Gastrocnemius medialis (tissue), 4 donors: ENCODE data around the gene TFG. TPM values are rescaled to one million over a fixed set of nuclear protein-coding genes. Genes with fewer than 3 reads are reported as not detected.
A peak's percentile ranks its signal among the peaks of the same experiment; 100 is the strongest.

Experiments
- ATAC-seq, 2 donors: fragments of 150-250 bp; one replicate each; pipeline ENCODE4 v1.9.1; 2016
- DNase-seq, 2 donors: peaks; one replicate each; pipeline ENCODE4 v3.0.0-alpha.2; 2019
- H3K27ac ChIP-seq, 4 donors: fragments of 200-600 bp; sonication (generic); 1 replicate in 1 of 4; 2 replicates in 3 of 4; pipeline ENCODE4 v1.5.1; 2016 to 2018; ENCODE audit warnings: mild to moderate bottlenecking in 2 of 4, moderate library complexity in 1 of 4
- H3K27me3 ChIP-seq, 3 donors: fragments of 200-600 bp; sonication (generic) in 2 of 3; 1 replicate in 1 of 3; 2 replicates in 2 of 3; pipeline versions ENCODE4 v1.5.1 to v1.6.0; 2016 to 2019; ENCODE audit warnings: mild to moderate bottlenecking in 1 of 3, moderate library complexity in 1 of 3
- H3K36me3 ChIP-seq, 2 donors: fragments of 200-600 bp; sonication (generic) in 1 of 2; one replicate each; pipeline ENCODE4 v1.5.1; 2017 to 2018
- H3K4me1 ChIP-seq, 2 donors: fragments of 200-600 bp; sonication (generic) in 1 of 2; one replicate each; pipeline ENCODE4 v1.5.1; 2016 to 2017; ENCODE audit warnings: mild to moderate bottlenecking in 2 of 2
- H3K4me3 ChIP-seq, 4 donors: fragments of 200-600 bp; sonication (generic) in 3 of 4; 1 replicate in 1 of 4; 2 replicates in 3 of 4; pipeline ENCODE4 v1.5.1; 2016 to 2019; ENCODE audit warnings: mild to moderate bottlenecking in 2 of 4
- H3K9me3 ChIP-seq, 3 donors: fragments of 200-600 bp; sonication (generic) in 2 of 3; 1 replicate in 1 of 3; 2 replicates in 2 of 3; pipeline ENCODE4 v1.5.1; 2016 to 2019
- POLR2A ChIP-seq, 2 donors: fragments of 450-650 bp; IDR thresholded peaks; one replicate each; pipeline ENCODE4 v1.6.1; 2017; ENCODE audit warnings: antibody characterized with exemption in 2 of 2, mild to moderate bottlenecking in 2 of 2, moderate library complexity in 2 of 2
- in situ Hi-C, 4 donors: fragments of 200-750 bp; cut with MboI; loops; one replicate each; pipeline versions ENCODE4 v1.15.0 to v1.8.0; 2017; ENCODE audit warnings: low sequenced_read_pairs in 4 of 4
- intact Hi-C: fragments of 100-400 bp; cut with DNase I; formaldehyde crosslinking; loops from one replicate; pipeline ENCODE4 v1.15.1; 2023; ENCODE audit warnings: low total_unique reads
- total RNA-seq, 4 donors: library from RNA; depleted of rRNA; stranded (reverse); fragments of >200 nt; gene quantifications; one replicate each; pipeline versions ENCODE4 v1.1.0 to v1.2.3, GENCODE V29; 2016
- TF ChIP-seq, protein P1 (sequence below), 5 experiments: fragments of 450-650 bp in 3 of 5; fragments of 200-600 bp in 2 of 5; sonication (generic) in 2 of 5; IDR thresholded peaks in 4 of 5; conservative IDR thresholded peaks in 1 of 5; 1 replicate in 4 of 5; 2 replicates in 1 of 5; pipeline ENCODE4 v1.5.1; 2016 to 2019; ENCODE audit warnings: antibody characterized with exemption in 5 of 5, mild to moderate bottlenecking in 3 of 5, moderate library complexity in 3 of 5

Gene TFG
- total RNA-seq, 4 donors from 2014 or later = 57.2 to 77.9 (median 67.3) TPM

DNA sequence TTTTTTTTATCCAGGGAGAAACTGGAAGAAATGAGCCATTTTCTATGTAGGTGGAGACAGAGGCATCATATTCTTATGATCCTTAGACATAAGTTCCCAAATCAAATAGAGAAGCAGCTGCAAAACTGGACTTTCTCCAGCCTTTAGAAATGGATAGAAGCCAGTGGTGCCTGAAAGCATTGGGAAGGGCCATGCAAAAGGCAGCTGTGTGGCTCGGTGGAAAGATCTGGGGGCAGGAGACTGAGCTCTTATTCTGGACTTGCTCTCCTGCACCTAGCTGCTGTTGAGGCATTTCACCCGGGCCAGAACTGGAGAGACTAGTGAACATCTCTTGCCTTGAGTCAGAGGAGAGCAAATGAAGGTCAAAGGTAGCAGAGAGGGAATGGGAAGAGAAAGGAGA, 73.1 kb downstream of the TFG start:
- no peaks in the 10 kb centered on the region for H3K4me1 ChIP-seq
- no peaks in the 10 kb centered on the region for H3K9me3 ChIP-seq
- in situ Hi-C loops = no loop called here
- TF ChIP-seq, protein P1, sequence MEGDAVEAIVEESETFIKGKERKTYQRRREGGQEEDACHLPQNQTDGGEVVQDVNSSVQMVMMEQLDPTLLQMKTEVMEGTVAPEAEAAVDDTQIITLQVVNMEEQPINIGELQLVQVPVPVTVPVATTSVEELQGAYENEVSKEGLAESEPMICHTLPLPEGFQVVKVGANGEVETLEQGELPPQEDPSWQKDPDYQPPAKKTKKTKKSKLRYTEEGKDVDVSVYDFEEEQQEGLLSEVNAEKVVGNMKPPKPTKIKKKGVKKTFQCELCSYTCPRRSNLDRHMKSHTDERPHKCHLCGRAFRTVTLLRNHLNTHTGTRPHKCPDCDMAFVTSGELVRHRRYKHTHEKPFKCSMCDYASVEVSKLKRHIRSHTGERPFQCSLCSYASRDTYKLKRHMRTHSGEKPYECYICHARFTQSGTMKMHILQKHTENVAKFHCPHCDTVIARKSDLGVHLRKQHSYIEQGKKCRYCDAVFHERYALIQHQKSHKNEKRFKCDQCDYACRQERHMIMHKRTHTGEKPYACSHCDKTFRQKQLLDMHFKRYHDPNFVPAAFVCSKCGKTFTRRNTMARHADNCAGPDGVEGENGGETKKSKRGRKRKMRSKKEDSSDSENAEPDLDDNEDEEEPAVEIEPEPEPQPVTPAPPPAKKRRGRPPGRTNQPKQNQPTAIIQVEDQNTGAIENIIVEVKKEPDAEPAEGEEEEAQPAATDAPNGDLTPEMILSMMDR (IDR thresholded peaks at IDR 0.05 in 4 of 5, conservative IDR thresholded peaks at IDR 0.05 in 1 of 5) = no peak
- no peak for TF ChIP-seq POLR2A (IDR thresholded peaks at IDR 0.05)
- no peak overlapping the region for H3K4me3 ChIP-seq
- DNase-seq (no peak), ATAC-seq (no peak)
- H3K27me3 ChIP-seq = no peaks in the 10 kb centered on the region
- intact Hi-C loops = no loop called here
- no peaks in the 10 kb centered on the region for H3K36me3 ChIP-seq
- no peak overlapping the region for H3K27ac ChIP-seq

DNA sequence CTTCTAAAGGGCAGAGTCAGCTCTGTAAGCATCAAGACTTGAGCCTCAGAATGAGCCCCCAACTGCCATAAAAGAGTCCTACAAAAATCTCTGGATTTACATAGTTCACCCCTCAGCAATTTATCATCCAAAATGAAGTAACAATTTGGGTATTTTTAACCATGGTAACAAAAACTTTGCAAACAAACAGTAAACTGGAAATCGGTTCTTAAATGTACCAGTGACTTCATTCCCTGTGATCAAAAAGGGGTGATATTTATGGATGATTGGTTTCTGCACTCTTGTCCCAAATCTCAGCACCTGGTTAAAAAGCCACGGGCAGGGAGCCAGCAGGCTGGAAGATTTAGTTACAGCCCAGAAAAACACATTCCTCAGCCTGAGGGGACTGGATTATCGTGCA, 73.6 kb downstream of the TFG start:
- DNase-seq (no peak), ATAC-seq (no peak)
- H3K9me3 ChIP-seq = no peaks in the 10 kb centered on the region
- TF ChIP-seq POLR2A (IDR thresholded peaks at IDR 0.05) = no peak
- TF ChIP-seq, protein P1 (IDR thresholded peaks at IDR 0.05 in 4 of 5, conservative IDR thresholded peaks at IDR 0.05 in 1 of 5) = no peak
- intact Hi-C loops = no loop called here
- H3K4me1 ChIP-seq = no peaks in the 10 kb centered on the region
- in situ Hi-C loops = no loop called here
- no peaks in the 10 kb centered on the region for H3K36me3 ChIP-seq
- H3K27ac ChIP-seq = no peak overlapping the region
- no peaks in the 10 kb centered on the region for H3K27me3 ChIP-seq
- no peak overlapping the region for H3K4me3 ChIP-seq

DNA sequence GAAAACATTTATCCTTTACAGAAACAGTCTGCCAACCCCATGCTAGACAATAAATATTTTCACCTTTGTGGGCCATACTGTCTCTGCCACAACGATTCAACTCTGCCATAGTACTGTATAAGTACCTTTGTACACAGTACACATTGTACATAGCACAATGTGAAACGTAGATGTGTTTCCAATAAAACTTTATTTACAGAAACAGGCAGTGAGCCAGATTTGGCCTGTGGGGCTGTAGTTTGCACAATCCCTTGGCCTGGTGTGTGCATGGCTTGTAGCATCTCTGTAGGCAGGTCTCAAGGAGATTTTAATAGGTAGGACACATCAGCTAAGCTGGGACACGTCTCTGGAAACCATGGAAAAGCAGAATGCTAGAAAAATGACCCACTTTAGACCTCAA, 74.3 kb downstream of the TFG start:
- DNase-seq (no peak), ATAC-seq (no peak)
- no peaks in the 10 kb centered on the region for H3K9me3 ChIP-seq
- no peak overlapping the region for H3K27ac ChIP-seq
- no peaks in the 10 kb centered on the region for H3K27me3 ChIP-seq
- no peaks in the 10 kb centered on the region for H3K36me3 ChIP-seq
- intact Hi-C loops = no loop called here
- no peak overlapping the region for H3K4me3 ChIP-seq
- H3K4me1 ChIP-seq = no peaks in the 10 kb centered on the region
- in situ Hi-C loops = no loop called here
- TF ChIP-seq POLR2A (IDR thresholded peaks at IDR 0.05) = no peak

DNA sequence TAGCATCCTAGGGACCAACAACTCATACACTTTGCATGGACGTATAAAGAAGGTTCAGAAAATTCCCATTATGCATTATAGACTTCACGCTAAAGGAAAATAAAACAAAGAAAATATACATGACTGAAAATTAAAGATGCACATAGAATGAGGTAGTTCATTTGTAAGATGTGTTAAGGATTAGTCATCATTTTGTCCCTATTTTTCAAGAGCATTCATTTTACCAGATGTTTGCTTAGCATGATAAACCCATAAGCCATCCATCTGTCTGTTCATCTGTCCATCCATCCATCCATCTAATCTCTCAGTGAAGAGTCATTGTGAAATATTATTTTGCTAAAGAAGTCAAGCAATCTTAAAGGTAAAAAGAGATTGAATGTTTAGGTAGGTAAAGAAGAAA, 80.3 kb downstream of the TFG start:
- ATAC-seq = no peak
- no peaks in the 10 kb centered on the region for H3K4me1 ChIP-seq
- no peak overlapping the region for H3K4me3 ChIP-seq
- no peak overlapping the region for H3K27ac ChIP-seq
- in situ Hi-C loops (no loop called here), intact Hi-C loops (no loop called here)
- H3K36me3 ChIP-seq = no peaks in the 10 kb centered on the region
- no peaks in the 10 kb centered on the region for H3K27me3 ChIP-seq
- H3K9me3 ChIP-seq = no peaks in the 10 kb centered on the region
- no peak for DNase-seq
- TF ChIP-seq POLR2A (IDR thresholded peaks at IDR 0.05) = no peak
- TF ChIP-seq, protein P1 (IDR thresholded peaks at IDR 0.05 in 4 of 5, conservative IDR thresholded peaks at IDR 0.05 in 1 of 5) = no peak

DNA sequence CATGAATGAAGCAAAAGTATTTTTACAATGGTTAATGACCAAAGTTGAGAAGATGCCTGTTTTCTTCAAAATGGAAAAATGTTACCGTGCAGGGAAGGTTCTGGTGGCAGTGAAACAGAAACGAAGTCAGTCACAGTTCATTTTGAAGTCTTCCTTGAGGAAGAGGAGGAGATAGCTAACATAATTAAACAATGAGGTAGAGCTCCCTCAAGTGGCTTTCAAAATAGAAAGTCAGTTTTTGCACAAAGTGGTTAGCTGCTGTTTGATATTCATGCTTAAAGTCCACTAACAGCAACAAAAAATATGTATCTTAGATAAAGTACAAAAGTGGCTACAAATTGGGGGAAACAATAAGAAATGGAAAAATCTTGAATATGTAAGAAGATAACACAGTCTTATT, 87.3 kb downstream of the TFG start:
- H3K9me3 ChIP-seq = no peaks in the 10 kb centered on the region
- no peaks in the 10 kb centered on the region for H3K36me3 ChIP-seq
- intact Hi-C loops (loop anchor here (1.0 kb wide), 1 partner anchor 59 kb away; no protein-coding TSS in a partner anchor), in situ Hi-C loops (no loop called here)
- no peak for DNase-seq
- TF ChIP-seq POLR2A (IDR thresholded peaks at IDR 0.05) = no peak
- TF ChIP-seq, protein P1 (IDR thresholded peaks at IDR 0.05 in 4 of 5, conservative IDR thresholded peaks at IDR 0.05 in 1 of 5) = peak in 3 of 5 experiments; percentile 8 to 32 (median 19)
- H3K27ac ChIP-seq = no peak overlapping the region
- H3K4me1 ChIP-seq = no peaks in the 10 kb centered on the region
- ATAC-seq = no peak
- peak overlapping the region in 1 of 4 donors; percentile 9 for H3K4me3 ChIP-seq
- H3K27me3 ChIP-seq = no peaks in the 10 kb centered on the region
